Activated T-helper 2 cell treated with anti-CD3 and anti-CD28 coated beads, Interferon-gamma antibody, Interleukin-2, Interleukin-4, amounts not matched to agents 10 μg/mL and 5 μg/mL and 100 μg/mL, durations not matched to agents 14 hours and 24 hours and 36 hours (primary cell): Measurements from ENCODE around the gene PTPN12. TPM values are rescaled to one million over a fixed set of nuclear protein-coding genes. Genes with fewer than 3 reads are reported as not detected.
"Not testable (repeated sequence)": the region's sequence is repeated elsewhere in the genome, so short reads cannot be mapped to it uniquely, and the experiment has no call there.

Source experiments
- DNase-seq: peaks from one replicate; pipeline ENCODE4 v3.0.0; 2021; ENCODE audit warnings: low spot score
- H3K27ac Mint-ChIP-seq: one replicate; pipeline ENCODE4 v1.8.0; 2021; ENCODE audit warnings: mixed read lengths
- H3K27me3 Mint-ChIP-seq: one replicate; pipeline ENCODE4 v1.8.0; 2021; ENCODE audit warnings: low read depth, mixed read lengths
- H3K36me3 Mint-ChIP-seq: one replicate; pipeline ENCODE4 v1.8.0; 2021; ENCODE audit warnings: low read depth, mixed read lengths
- H3K4me1 Mint-ChIP-seq: one replicate; pipeline ENCODE4 v1.8.0; 2021; ENCODE audit warnings: low read depth, mixed read lengths
- H3K4me3 Mint-ChIP-seq: one replicate; pipeline ENCODE4 v1.8.0; 2021; ENCODE audit warnings: low read depth, mild to moderate bottlenecking, moderate library complexity, mixed read lengths
- H3K9me3 Mint-ChIP-seq: one replicate; pipeline ENCODE4 v1.8.0; 2021; ENCODE audit warnings: mixed read lengths
- intact Hi-C: fragments of 100-400 bp; cut with micrococcal nuclease; formaldehyde crosslinking; loops from one replicate; pipeline ENCODE4 v1.15.1; 2023
- total RNA-seq: library from RNA; stranded (reverse); gene quantifications from 2 replicates; pipeline ENCODE4 v1.2.3, GENCODE V29; 2022

Gene PTPN12
- total RNA-seq, 1 donor from 2014 or later = 10.6 TPM

- no peak overlapping the region for H3K27ac Mint-ChIP-seq
- H3K27me3 Mint-ChIP-seq = no peaks in the 10 kb centered on the region
- peaks cover 2% of the 10 kb centered on the region for H3K4me1 Mint-ChIP-seq
- intact Hi-C loops = no loop called here
- no peak for DNase-seq
- no peak overlapping the region for H3K4me3 Mint-ChIP-seq
- H3K9me3 Mint-ChIP-seq = no peaks in the 10 kb centered on the region
- H3K36me3 Mint-ChIP-seq = peaks cover 7% of the 10 kb centered on the region
Measured at GRCh38 chr7:77629797-77630196, 92.7 kb downstream of the PTPN12 start.

DNA sequence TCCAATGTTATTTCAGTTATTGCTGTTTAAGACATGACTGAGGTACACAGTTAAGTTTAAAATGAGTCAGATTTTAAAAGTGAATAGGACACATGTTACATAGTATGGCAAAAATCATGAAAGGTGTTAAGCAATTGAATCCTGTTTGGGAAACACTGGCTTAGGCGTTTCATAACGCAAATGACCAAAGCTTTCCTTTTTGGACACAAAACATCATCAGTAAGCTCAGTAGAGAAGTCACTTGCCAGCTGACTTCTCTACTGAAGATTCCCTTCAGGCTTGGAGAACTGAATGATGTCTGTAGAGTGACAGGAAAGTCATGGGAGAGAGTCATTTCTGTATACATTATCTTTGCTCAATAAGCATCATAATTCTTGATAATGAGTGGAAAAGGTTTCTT is 94.7 kb downstream of the PTPN12 start:
- intact Hi-C loops = no loop called here
- no peak overlapping the region for H3K4me3 Mint-ChIP-seq
- no peak overlapping the region for H3K27ac Mint-ChIP-seq
- H3K4me1 Mint-ChIP-seq = peaks cover 2% of the 10 kb centered on the region
- DNase-seq = no peak
- H3K36me3 Mint-ChIP-seq = peaks cover 4% of the 10 kb centered on the region
- no peaks in the 10 kb centered on the region for H3K9me3 Mint-ChIP-seq
- H3K27me3 Mint-ChIP-seq = no peaks in the 10 kb centered on the region

GRCh38 chr7:77644774-77645173 is 107.7 kb downstream of the PTPN12 start:
- no peak overlapping the region for H3K4me3 Mint-ChIP-seq
- H3K36me3 Mint-ChIP-seq = peaks cover 2% of the 10 kb centered on the region
- H3K27ac Mint-ChIP-seq = no peak overlapping the region
- H3K4me1 Mint-ChIP-seq = no peaks in the 10 kb centered on the region
- intact Hi-C loops = no loop called here
- H3K9me3 Mint-ChIP-seq = no peaks in the 10 kb centered on the region
- no peaks in the 10 kb centered on the region for H3K27me3 Mint-ChIP-seq
- DNase-seq = no peak

DNA sequence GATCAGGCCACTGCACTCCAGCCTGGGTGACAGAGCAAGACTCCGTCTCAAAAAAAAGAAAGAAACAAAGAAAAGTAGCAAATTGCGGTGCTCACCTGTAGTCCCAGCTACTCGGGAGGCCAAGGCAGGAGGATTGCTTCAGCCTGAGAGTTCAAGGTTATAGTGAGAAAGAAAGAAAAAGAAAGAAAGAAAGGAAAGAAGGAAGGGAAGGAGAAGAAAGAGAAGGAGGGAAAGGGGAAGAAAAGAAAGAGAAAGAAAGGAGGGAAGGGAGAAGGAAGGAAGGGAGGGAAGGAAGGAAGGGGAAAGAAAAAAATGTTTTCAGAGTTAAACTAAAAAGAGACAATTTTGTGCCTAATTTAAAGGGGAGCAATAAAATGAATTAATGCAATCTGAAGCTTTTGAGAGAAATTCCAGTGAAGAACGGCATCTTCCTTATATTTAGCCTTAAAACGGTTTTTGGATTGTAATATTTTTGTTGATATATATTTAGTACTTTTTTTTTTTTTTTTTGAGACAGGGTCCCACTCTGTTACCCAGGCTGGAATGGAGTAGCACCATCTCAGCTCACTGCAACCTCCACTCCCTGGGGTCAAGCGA is 111.7 kb downstream of the PTPN12 start:
- intact Hi-C loops = no loop called here
- H3K36me3 Mint-ChIP-seq = peaks cover 2% of the 10 kb centered on the region
- no peak for DNase-seq
- H3K4me1 Mint-ChIP-seq = no peaks in the 10 kb centered on the region
- H3K27me3 Mint-ChIP-seq = no peaks in the 10 kb centered on the region
- H3K9me3 Mint-ChIP-seq = no peaks in the 10 kb centered on the region
- no peak overlapping the region for H3K4me3 Mint-ChIP-seq
- no peak overlapping the region for H3K27ac Mint-ChIP-seq

DNA sequence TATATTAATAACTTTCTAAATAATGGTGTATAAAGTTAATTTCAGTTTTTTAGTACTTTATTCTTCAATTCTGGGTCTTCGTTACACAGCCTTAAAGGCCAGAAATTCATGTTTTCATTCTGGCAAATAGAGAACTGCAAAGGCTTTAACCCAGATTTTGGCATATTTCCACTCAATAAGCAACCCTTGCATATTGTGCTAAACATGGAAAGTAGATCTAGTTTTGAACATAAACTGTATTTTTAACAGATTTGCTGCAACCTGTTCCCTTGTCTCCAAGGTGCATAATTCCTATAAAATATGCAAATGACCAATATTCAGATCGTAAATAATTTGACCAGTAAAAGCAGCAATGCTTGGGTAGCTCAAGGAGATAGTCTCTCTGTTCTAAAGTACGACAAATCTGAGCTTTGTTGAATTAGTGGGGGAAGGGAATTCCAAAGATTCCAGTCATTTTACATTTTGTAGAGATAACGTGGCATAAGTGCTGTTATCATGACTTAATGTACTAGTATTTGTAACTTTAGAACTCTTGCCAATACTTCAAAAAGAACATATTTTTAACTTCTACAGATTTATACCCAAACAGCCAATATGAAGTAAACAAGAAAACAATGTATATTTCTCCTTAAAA is 112.7 kb downstream of the PTPN12 start:
- no peaks in the 10 kb centered on the region for H3K4me1 Mint-ChIP-seq
- no peaks in the 10 kb centered on the region for H3K27me3 Mint-ChIP-seq
- intact Hi-C loops = loop anchor here (5.0 to 10.0 kb wide), 2 partner anchors 287 to 385 kb away; no protein-coding TSS in a partner anchor
- H3K27ac Mint-ChIP-seq = no peak overlapping the region
- no peaks in the 10 kb centered on the region for H3K36me3 Mint-ChIP-seq
- DNase-seq = no peak
- H3K4me3 Mint-ChIP-seq = no peak overlapping the region
- no peaks in the 10 kb centered on the region for H3K9me3 Mint-ChIP-seq

- Mint-ChIP-seq H3K9me3 (no peaks in the 10 kb centered on the region), H3K36me3 (no peaks in the 10 kb centered on the region), H3K27me3 (no peaks in the 10 kb centered on the region), H3K27ac (no peak overlapping the region), H3K4me3 (no peak overlapping the region), H3K4me1 (no peaks in the 10 kb centered on the region)
- DNase-seq = no peak
- intact Hi-C loops = loop anchor here (1.0 to 10.0 kb wide), 3 partner anchors 108 to 383 kb away; no protein-coding TSS in a partner anchor
Measured at GRCh38 chr7:77651575-77652162, 114.6 kb downstream of the PTPN12 start.

DNA sequence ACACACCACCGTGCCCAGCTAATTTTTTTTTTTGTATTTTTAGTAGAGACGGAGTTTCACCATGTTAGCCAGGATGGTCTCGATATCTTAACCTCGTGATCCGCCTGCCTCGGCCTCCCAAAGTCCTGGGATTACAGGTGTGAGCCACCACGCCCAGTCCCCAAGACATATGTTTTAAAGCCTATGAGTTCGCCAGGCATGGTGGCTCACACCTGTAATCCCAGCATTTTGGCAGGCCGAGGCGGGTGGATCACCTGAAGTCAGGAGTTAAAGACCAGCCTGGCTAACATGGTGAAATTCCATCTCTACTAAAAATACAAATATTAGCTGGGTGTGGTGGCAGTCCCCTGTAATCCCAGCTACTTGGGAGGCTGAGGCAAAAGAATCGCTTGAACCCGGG is 115.7 kb downstream of the PTPN12 start:
- not testable (repeated sequence) for H3K27me3 Mint-ChIP-seq, H3K9me3 Mint-ChIP-seq, H3K4me3 Mint-ChIP-seq, DNase-seq, H3K4me1 Mint-ChIP-seq, H3K27ac Mint-ChIP-seq, H3K36me3 Mint-ChIP-seq
- intact Hi-C loops = loop anchor here (5.0 to 10.0 kb wide), 2 partner anchors 284 to 382 kb away; no protein-coding TSS in a partner anchor

DNA sequence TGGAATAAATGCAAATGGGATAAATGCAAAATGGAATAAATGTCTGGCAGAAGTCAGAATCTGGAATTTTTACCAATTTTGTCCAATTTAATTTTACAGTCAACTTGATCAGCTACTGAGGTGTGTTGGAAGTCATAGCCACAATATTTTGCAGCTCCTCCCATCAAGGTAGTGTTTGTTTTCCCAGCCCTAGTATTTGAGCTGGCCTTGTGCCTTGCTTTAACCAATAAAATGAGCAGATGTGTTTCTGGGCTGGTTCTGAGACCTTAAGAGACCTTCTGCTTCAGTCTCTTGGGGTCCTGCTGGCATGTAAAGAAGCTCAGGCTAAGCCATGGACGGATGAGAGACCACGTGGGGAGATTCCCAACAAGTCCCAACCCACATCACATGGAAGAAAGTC is 116.5 kb downstream of the PTPN12 start:
- H3K36me3 Mint-ChIP-seq = no peaks in the 10 kb centered on the region
- H3K4me3 Mint-ChIP-seq = no peak overlapping the region
- H3K27me3 Mint-ChIP-seq = no peaks in the 10 kb centered on the region
- H3K4me1 Mint-ChIP-seq = no peaks in the 10 kb centered on the region
- H3K9me3 Mint-ChIP-seq = no peaks in the 10 kb centered on the region
- intact Hi-C loops = loop anchor here (5.0 to 10.0 kb wide), 2 partner anchors 284 to 381 kb away; no protein-coding TSS in a partner anchor
- no peak overlapping the region for H3K27ac Mint-ChIP-seq
- DNase-seq = no peak

GRCh38 chr7:77655356-77655755 is 118.3 kb downstream of the PTPN12 start:
- Mint-ChIP-seq H3K27me3 (no peaks in the 10 kb centered on the region), H3K9me3 (no peaks in the 10 kb centered on the region), H3K36me3 (no peaks in the 10 kb centered on the region), H3K4me1 (no peaks in the 10 kb centered on the region), H3K4me3 (no peak overlapping the region), H3K27ac (no peak overlapping the region)
- intact Hi-C loops = loop anchor here (10.0 kb wide), 1 partner anchor 379 kb away; no protein-coding TSS in a partner anchor
- DNase-seq = no peak

GRCh38 chr7:77655836-77656455 is 118.9 kb downstream of the PTPN12 start:
- intact Hi-C loops = loop anchor here (10.0 kb wide), 1 partner anchor 379 kb away; no protein-coding TSS in a partner anchor
- no peaks in the 10 kb centered on the region for H3K9me3 Mint-ChIP-seq
- no peak for DNase-seq
- no peak overlapping the region for H3K27ac Mint-ChIP-seq
- H3K36me3 Mint-ChIP-seq = no peaks in the 10 kb centered on the region
- H3K27me3 Mint-ChIP-seq = no peaks in the 10 kb centered on the region
- H3K4me1 Mint-ChIP-seq = no peaks in the 10 kb centered on the region
- no peak overlapping the region for H3K4me3 Mint-ChIP-seq

- no peak overlapping the region for H3K27ac Mint-ChIP-seq
- no peaks in the 10 kb centered on the region for H3K4me1 Mint-ChIP-seq
- H3K36me3 Mint-ChIP-seq = no peaks in the 10 kb centered on the region
- no peaks in the 10 kb centered on the region for H3K9me3 Mint-ChIP-seq
- DNase-seq = no peak
- no peaks in the 10 kb centered on the region for H3K27me3 Mint-ChIP-seq
- H3K4me3 Mint-ChIP-seq = no peak overlapping the region
- intact Hi-C loops = loop anchor here (1.0 to 10.0 kb wide), 2 partner anchors 102 to 377 kb away; no protein-coding TSS in a partner anchor
Measured at GRCh38 chr7:77657427-77658224, 120.5 kb downstream of the PTPN12 start.

GRCh38 chr7:77658928-77659327 is 121.8 kb downstream of the PTPN12 start:
- no peaks in the 10 kb centered on the region for H3K36me3 Mint-ChIP-seq
- no peak for DNase-seq
- H3K4me3 Mint-ChIP-seq = no peak overlapping the region
- intact Hi-C loops = loop anchor here (10.0 kb wide), 1 partner anchor 376 kb away; no protein-coding TSS in a partner anchor
- no peaks in the 10 kb centered on the region for H3K27me3 Mint-ChIP-seq
- no peaks in the 10 kb centered on the region for H3K9me3 Mint-ChIP-seq
- no peaks in the 10 kb centered on the region for H3K4me1 Mint-ChIP-seq
- H3K27ac Mint-ChIP-seq = no peak overlapping the region
